IPS-NIHi11 (cell line): ENCODE measurements around the gene PDE3A.
"Not testable (repeated sequence)": the region's sequence is repeated elsewhere in the genome, so short reads cannot be mapped to it uniquely, and the experiment has no call there.

Experiments used
- DNase-seq: peaks from one replicate; pipeline ENCODE4 v3.0.0; 2012; ENCODE audit warnings: mixed read lengths, low spot score

PDE3A gene

GRCh38 chr12:20551742-20552442, 183.6 kb downstream of the PDE3A start:
- DNase-seq, result not testable (repeated sequence)

- DNase-seq, result not testable (repeated sequence)
Measured at GRCh38 chr12:20552586-20552985, 184.2 kb downstream of the PDE3A start.

- DNase-seq, result no peak
Measured at GRCh38 chr12:20555015-20555414, 186.7 kb downstream of the PDE3A start.

- no peak for DNase-seq
Measured at GRCh38 chr12:20555771-20556170, 187.4 kb downstream of the PDE3A start.

- DNase-seq, result no peak
Measured at GRCh38 chr12:20557096-20557495, 188.8 kb downstream of the PDE3A start.

- DNase-seq, result no peak
Measured at GRCh38 chr12:20560935-20561334, 192.6 kb downstream of the PDE3A start.

- DNase-seq, result no peak
Measured at GRCh38 chr12:20561871-20562270, 193.5 kb downstream of the PDE3A start.

GRCh38 chr12:20567413-20567812, 199.1 kb downstream of the PDE3A start:
- DNase-seq, result no peak

- DNase-seq, result no peak
Measured at GRCh38 chr12:20572451-20572850, 204.1 kb downstream of the PDE3A start.

- DNase-seq, result no peak
Measured at GRCh38 chr12:20576528-20576927, 208.2 kb downstream of the PDE3A start.

- no peak for DNase-seq
Measured at GRCh38 chr12:20577054-20577453, 208.7 kb downstream of the PDE3A start.

GRCh38 chr12:20578142-20578541, 209.8 kb downstream of the PDE3A start:
- no peak for DNase-seq

GRCh38 chr12:20585055-20585625, 216.8 kb downstream of the PDE3A start:
- DNase-seq, result no peak

- DNase-seq, result no peak
Measured at GRCh38 chr12:20585913-20586312, 217.6 kb downstream of the PDE3A start.

- DNase-seq, result no peak
Measured at GRCh38 chr12:20588042-20588441, 219.7 kb downstream of the PDE3A start.

- DNase-seq, result no peak
Measured at GRCh38 chr12:20590570-20590969, 222.2 kb downstream of the PDE3A start.

GRCh38 chr12:20592556-20592955, 224.2 kb downstream of the PDE3A start:
- no peak for DNase-seq

GRCh38 chr12:20593611-20594010, 225.3 kb downstream of the PDE3A start:
- no peak for DNase-seq

- DNase-seq, result no peak
Measured at GRCh38 chr12:20596061-20596460, 227.7 kb downstream of the PDE3A start.

- no peak for DNase-seq
Measured at GRCh38 chr12:20599757-20600156, 231.4 kb downstream of the PDE3A start.

- DNase-seq, result peak; percentile 15
Measured at GRCh38 chr12:20601668-20602280, 233.4 kb downstream of the PDE3A start.

- peak; percentile 9 for DNase-seq
Measured at GRCh38 chr12:20602641-20603391, 234.5 kb downstream of the PDE3A start.
